Erythroblast (primary cell): Measurements from ENCODE around the gene SEC14L3.

Experiments used
- GATA1 ChIP-seq: IDR thresholded peaks from 2 replicates; pipeline ENCODE4 v1.6.1; 2011; ENCODE audit warnings: low read depth, mild to moderate bottlenecking, control low read depth, low read length, moderate library complexity
- POLR2A ChIP-seq: IDR thresholded peaks from 2 replicates; pipeline ENCODE4 v1.6.1; 2011; ENCODE audit warnings: mild to moderate bottlenecking, low read length

DNA sequence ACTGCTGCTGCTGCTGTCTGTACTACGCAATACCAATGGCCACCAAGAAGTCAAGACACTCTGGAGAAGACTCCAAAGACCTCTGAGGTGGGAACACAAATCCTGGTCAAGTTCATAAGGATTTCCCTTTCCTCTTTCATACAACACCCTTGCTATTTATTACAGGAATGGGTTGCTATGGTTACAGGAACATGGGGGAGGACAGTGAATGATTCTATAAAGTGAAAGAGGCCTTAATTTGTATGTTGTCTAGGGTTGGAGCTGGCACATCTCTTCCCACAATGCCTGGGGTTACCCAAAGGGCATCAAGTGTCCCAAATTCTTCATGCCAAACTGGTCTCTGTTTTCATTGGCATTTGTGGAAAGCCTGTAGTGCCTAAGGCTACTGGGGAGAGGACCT is 11.4 kb upstream of the SEC14L3 start:
- TF ChIP-seq POLR2A (no peak), GATA1 (no peak)
